ENCODE measurements around the gene RESF1. TPM values are rescaled to one million over a fixed set of nuclear protein-coding genes. Genes with fewer than 3 reads are reported as not detected.

Gene RESF1
- total RNA-seq, 1 experiment from 2014 or later, result 14.3 TPM

GRCh38 chr12:31961137-31961536 lies 1.9 kb downstream of the RESF1 start:
- no peak for DNase-seq (ENCODE audit: low spot score)

- no peak for DNase-seq (ENCODE audit: low spot score)
Measured at GRCh38 chr12:31962076-31962475, 2.9 kb downstream of the RESF1 start.

DNA sequence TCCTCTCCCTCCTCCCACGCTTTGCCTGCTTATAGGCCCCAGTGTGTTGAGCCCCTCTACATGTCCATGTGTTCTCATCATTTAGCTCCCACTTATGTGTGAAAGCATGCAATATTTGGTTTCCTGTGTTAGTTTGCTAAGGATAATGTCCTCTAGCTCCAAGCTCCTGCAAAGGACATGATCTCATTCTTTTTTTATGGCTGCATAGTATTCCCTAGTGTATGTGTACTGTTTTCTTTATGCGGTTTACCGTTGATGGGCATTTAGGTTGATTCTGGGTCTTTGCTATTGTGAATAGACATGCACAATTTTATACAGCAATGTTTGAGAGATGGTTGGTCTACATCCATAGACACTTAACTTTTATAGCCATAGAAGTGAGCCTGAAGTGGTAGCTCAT lies 5.1 kb downstream of the RESF1 start:
- DNase-seq (ENCODE audit: low spot score), result no peak

GRCh38 chr12:31965090-31965489 lies 5.9 kb downstream of the RESF1 start:
- no peak for DNase-seq (ENCODE audit: low spot score)

DNA sequence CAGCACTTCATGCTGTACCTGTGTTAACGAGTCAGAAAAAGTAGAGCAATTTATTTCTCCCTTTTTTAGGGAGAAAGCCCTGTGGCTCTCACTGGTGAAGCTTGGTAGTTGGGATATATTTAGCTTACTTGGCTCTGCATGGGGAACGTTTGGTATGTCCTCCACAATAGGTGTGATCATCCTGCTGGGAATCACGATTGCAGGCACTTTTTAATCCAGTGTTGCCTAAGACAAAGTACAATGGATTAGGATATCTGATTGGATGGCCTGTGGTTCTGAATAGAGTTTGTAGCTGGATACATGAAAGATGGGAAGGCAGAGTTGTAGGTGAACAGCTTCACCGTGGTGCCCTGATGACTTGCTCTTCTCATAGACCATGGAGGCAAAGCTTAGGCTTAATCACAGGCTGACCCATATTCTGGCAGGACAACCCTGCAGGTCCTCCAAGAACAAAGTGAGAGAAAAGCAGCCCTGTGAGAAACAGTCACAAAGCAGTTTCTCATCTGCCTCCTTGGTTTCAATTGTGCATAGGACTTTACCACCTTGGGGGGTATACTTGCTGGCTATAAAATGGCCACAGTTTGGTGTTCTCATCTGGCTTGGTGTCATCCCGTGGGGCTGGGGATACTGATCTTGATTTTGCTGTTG lies 7.5 kb downstream of the RESF1 start:
- DNase-seq (ENCODE audit: low spot score), result no peak

- DNase-seq (ENCODE audit: low spot score), result no peak
Measured at GRCh38 chr12:31967539-31967938, 8.3 kb downstream of the RESF1 start.

- DNase-seq (ENCODE audit: low spot score), result no peak
Measured at GRCh38 chr12:31970199-31970598, 11.0 kb downstream of the RESF1 start.

DNA sequence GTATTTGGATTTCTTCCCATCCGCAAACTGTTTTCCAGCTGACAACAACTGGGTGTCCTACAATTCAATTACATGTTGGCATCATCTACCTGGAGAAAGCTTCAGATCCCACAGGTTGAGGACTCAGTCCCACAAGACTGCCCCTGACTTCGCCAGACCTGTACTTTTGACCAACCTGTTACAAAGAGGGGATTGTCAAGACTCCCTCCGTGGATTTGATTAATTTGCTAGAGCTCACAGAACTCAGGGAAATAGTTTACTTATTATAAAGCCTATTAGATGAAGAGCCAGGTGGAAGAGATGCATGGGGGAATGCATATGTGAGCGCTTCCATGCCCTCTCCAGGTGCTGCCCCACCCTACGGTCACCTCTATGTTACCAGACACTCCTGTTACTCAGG lies 14.6 kb downstream of the RESF1 start:
- DNase-seq (ENCODE audit: low spot score), result no peak

DNA sequence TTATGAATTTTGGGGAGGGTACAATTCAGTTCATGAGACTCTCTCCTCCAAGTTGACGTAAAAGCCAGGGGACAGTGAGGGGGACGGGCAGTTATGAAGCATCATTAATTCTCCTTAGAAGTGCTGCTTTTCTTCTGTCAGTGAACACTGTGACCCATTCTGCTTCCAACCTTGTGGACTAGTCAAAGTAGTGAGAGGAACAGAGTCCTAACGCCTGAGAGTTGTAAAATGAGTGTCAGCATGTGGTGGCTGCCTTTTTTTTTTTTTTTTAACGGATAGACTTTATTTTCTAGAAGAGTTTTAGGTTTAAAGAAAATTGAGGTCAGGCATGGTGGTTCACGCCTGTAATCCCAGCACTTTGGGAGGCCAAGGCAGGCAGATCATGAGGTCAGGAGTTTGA lies 15.5 kb downstream of the RESF1 start:
- no peak for DNase-seq (ENCODE audit: low spot score)

- DNase-seq (ENCODE audit: low spot score), result no peak
Measured at GRCh38 chr12:31984806-31985591, 25.8 kb downstream of the RESF1 start.

GRCh38 chr12:31985832-31986231 lies 26.6 kb downstream of the RESF1 start:
- DNase-seq (ENCODE audit: low spot score), result no peak

DNA sequence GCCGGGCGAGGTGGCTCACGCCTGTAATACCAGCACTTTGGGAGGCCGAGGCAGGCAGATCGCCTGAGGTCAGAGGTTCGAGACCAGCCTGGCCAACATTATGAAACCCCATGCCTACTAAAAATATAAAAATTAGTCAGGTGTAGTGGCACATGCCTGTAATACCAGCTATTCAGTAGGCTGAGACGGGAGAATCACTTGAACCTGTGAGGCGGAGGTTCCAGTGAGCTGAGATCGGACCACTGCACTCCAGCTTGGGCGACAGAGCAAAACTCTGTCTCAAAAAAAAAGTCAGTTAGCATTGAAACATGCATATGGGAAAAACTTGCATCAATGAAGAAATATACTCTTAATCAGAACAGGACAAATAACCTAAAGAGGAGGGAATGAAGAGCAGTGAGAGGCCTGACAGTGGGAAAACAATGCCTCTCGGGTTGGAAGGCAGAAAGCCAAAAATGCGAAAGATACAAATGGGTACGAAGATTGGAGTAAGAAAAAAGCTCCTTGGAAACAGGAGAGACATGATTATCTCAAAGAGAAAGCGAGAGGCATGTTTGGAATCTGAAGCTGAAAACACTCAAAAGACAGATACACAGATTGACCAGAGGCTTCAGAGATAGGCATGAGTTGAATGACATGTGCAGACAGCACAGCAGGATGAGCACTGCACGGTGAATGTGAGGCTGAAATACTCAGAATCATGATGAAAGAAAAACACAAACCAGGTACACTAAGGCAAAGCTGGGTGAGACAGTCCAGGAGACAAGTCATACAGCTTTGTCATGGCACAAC lies 30.6 kb downstream of the RESF1 start:
- no peak for DNase-seq (ENCODE audit: low spot score)

GRCh38 chr12:31991146-31991545 lies 31.9 kb downstream of the RESF1 start:
- no peak for DNase-seq (ENCODE audit: low spot score)

DNA sequence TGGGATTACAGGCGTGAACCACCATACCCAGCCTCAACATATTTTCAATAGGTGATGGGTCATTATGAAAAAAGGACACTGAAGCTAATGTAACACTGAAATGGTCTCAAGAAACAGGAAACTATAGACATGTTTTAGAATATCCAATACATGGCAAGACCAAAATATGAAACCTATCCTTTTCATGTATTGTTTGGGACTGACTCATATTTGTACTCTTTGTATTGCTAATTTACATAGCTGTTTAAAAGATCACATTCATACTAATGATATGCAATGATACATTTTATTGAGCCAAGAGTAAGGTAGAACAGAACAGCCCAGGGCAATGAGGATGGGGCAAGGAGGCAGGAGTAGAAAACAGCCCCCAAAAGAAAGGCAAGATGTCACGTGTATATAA lies 32.6 kb downstream of the RESF1 start:
- no peak for DNase-seq (ENCODE audit: low spot score)

GRCh38 chr12:31999692-32000091 lies 40.5 kb downstream of the RESF1 start:
- DNase-seq (ENCODE audit: low spot score), result no peak

DNA sequence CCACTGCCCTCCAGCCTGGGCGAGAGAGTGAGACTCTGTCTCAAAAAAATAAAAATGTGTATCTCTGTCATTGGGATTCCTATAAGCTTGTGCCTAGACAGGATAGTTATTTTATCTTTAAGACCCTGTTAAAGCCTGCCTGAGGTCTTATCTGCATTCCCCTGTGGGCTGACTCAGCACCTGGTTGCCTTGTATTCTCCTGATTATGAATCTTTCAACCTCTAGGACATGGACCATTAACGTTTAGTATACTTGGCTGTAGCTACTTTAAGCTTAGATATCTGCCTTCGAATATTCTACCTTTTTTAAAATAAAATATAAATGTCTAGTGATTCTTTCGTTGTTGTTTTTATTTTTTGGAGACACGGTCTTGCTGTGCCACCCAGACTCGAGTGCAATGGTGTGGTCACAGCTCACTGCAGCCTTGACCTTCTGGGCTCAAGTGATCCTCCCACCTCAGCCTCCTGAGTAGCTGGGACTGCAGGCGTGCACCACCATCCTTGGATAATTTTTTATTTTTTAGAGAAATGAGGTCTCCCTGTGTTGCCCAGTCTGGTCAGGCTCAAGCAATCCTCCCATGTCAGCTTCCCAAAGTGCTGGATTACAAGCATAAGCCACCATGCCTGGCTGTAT lies 41.3 kb downstream of the RESF1 start:
- DNase-seq (ENCODE audit: low spot score), result no peak

DNA sequence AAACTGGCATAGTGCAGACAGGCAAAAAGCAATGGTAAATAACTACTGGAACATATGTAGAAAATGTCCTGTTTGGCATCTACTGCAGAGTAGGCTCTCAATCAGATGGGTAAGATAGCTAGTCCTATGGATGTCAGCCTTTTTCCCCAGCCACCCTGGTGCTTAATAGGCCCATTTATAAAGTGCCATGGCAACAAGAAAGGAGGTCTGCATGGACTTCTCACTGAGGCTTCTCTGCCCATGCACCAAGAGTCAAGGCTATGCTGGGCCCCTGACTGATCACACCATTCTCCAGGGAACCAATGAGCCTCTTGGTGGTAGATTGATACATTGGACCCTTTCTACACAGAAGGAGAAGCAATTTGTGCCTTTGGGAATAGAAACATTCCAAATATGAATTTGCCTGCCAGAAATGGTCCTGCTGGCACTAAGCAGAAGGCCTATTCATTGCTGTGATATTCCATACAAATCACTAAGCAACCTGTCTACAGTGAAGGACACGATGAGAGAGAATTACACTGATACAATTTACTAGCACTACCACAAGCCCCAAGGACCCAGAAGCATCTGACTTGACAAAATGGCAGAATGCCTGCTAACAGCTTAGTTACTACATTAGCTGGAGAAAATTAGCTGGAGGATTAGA lies 43.8 kb downstream of the RESF1 start:
- DNase-seq (ENCODE audit: low spot score), result no peak

- DNase-seq (ENCODE audit: low spot score), result no peak
Measured at GRCh38 chr12:32003654-32004053, 44.4 kb downstream of the RESF1 start.

DNA sequence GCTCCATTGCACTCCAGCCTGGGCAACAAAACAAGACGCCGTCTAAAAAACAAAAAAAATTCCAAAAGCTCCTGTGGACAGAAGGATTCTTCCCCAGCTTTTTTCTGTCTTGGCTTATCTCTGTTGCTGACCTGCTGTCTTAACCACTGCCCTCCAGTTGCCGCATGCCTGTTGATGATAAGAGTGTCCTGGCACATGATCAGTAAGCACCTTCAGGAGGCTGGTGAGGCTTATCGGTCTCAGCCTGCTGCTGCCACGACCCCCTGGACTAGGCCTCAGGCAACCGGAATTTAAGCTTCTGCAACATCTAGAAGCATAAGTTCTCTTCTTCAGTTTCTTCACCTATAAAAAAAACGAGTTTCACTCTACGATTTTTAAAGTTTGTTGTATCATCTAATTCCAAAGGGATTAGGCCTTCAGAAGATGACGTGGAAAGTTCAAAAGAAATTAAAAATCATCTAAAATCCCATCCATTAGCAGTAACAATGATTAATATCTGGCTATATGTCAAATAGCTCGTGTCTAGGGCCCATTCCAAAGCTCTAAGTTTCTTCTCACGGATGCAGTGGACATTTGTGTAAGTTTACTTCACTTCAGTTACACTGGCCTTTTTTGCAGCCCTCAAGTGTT lies 46.4 kb downstream of the RESF1 start:
- DNase-seq (ENCODE audit: low spot score), result no peak
